ENCODE results near the gene CES4A. TPM values are rescaled to one million over a fixed set of nuclear protein-coding genes. Genes with fewer than 3 reads are reported as not detected.

Gene CES4A
- polyA plus RNA-seq, 1 donor (not counting 4 experiments of a cell fraction or from before 2014, with no cell fraction given) = 6.6 TPM

- FAIRE-seq = no peak
- H2AFZ ChIP-seq (ENCODE audit: control insufficient read depth, low read length) = no peak overlapping the region
- dilution Hi-C loops (cut with MboI; ENCODE audit: extremely low pct_ligation_motif_present, low sequenced_read_pairs) = no loop called here
- H3K27me3 ChIP-seq (ENCODE audit: control insufficient read depth, extremely low read depth, insufficient read depth, low read length) = no peaks in the 10 kb centered on the region
- H3K9me1 ChIP-seq (ENCODE audit: control insufficient read depth, extremely low read depth, insufficient read depth, low read length) = no peaks in the 10 kb centered on the region
- no peak overlapping the region for H3K9ac ChIP-seq (ENCODE audit: control insufficient read depth, extremely low read depth, insufficient read depth, low read length)
- H4K20me1 ChIP-seq (ENCODE audit: control insufficient read depth, extremely low read depth, insufficient read depth, low read length) = no peaks in the 10 kb centered on the region
- no peaks in the 10 kb centered on the region for H3K79me2 ChIP-seq (ENCODE audit: control insufficient read depth, insufficient read depth, low read length)
- TF ChIP-seq EZH2 (IDR thresholded peaks at IDR 0.05; ENCODE audit: low read length) (no peak), CTCF (optimal IDR thresholded peaks at IDR 0.05 in 1 of 3, IDR thresholded peaks at IDR 0.05 in 1 of 3, conservative IDR thresholded peaks at IDR 0.05 in 1 of 3; ENCODE audit: extremely low read depth in 1 of 3, insufficient read depth in 2 of 3, low read length in 3 of 3) (no peak)
- H3K36me3 ChIP-seq (ENCODE audit: control insufficient read depth in 2 of 2, extremely low read depth in 1 of 2, insufficient read depth in 2 of 2, low read length in 2 of 2) = no peaks in the 10 kb centered on the region
- no peak for DNase-seq (ENCODE audit: low read depth, low spot score)
- no peak overlapping the region for H3K27ac ChIP-seq (ENCODE audit: control insufficient read depth, insufficient read depth, low read length)
- H3K4me1 ChIP-seq (ENCODE audit: control insufficient read depth, extremely low read depth, insufficient read depth, low read length) = peaks cover 7% of the 10 kb centered on the region
- H3K9me3 ChIP-seq (ENCODE audit: control insufficient read depth, low read depth, low read length) = no peaks in the 10 kb centered on the region
- H3K4me3 ChIP-seq (ENCODE audit: control insufficient read depth in 2 of 3, extremely low read depth in 1 of 3, insufficient read depth in 2 of 3, low read depth in 1 of 3, low read length in 3 of 3) = no peak overlapping the region
- H3K4me2 ChIP-seq (ENCODE audit: control insufficient read depth, extremely low read depth, insufficient read depth, low read depth, low read length) = no peak overlapping the region
Measured at GRCh38 chr16:67023689-67024088, 35.3 kb downstream of the CES4A start.

DNA sequence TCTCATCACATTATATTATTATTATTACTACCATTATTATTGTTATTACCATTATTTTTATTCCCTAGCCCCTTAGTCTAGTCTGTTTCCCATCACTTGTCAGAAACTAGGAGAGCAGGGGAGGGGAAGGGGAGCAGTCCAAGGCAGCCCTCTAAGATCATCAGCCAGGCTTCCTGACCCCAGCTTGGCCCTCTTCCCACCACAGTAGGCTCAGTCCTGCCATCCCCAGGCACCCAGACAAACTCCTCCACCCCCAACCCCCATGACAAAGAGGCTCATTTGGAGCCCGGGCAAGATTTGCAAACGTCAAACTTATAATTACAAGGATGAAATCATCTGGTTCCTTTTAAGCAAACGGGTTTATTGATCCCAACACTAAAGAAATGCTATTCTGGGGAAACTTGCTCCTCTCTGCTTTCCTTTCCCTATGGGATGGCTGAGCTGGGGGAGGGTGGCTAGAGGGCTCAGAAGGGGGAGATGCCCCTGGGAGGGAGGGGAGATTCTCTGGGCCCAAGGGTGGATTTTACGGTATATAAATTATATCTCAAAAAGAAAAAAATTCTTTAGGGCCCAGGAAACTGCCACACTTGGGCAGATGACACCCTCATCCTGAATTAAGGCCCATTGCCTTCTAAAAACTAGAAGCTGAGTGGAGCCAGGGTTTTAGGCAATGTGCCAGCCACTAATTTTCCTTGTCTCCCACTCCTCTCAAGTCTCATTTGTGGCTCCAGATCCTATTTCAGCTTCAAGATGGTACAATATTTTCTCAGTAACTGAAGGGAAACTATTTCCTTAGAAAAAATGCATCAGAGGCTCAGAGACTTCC lies 36.2 kb downstream of the CES4A start:
- Histone ChIP-seq H3K27me3 (ENCODE audit: control insufficient read depth, extremely low read depth, insufficient read depth, low read length) (no peaks in the 10 kb centered on the region), H3K4me3 (ENCODE audit: control insufficient read depth in 2 of 3, extremely low read depth in 1 of 3, insufficient read depth in 2 of 3, low read depth in 1 of 3, low read length in 3 of 3) (no peak overlapping the region), H3K4me2 (ENCODE audit: control insufficient read depth, extremely low read depth, insufficient read depth, low read depth, low read length) (no peak overlapping the region), H3K79me2 (ENCODE audit: control insufficient read depth, insufficient read depth, low read length) (peaks cover 2% of the 10 kb centered on the region), H3K9me3 (ENCODE audit: control insufficient read depth, low read depth, low read length) (no peaks in the 10 kb centered on the region), H3K27ac (ENCODE audit: control insufficient read depth, insufficient read depth, low read length) (no peak overlapping the region), H2AFZ (ENCODE audit: control insufficient read depth, low read length) (no peak overlapping the region), H3K36me3 (ENCODE audit: control insufficient read depth in 2 of 2, extremely low read depth in 1 of 2, insufficient read depth in 2 of 2, low read length in 2 of 2) (no peaks in the 10 kb centered on the region), H3K4me1 (ENCODE audit: control insufficient read depth, extremely low read depth, insufficient read depth, low read length) (peaks cover 7% of the 10 kb centered on the region), H3K9ac (ENCODE audit: control insufficient read depth, extremely low read depth, insufficient read depth, low read length) (no peak overlapping the region), H4K20me1 (ENCODE audit: control insufficient read depth, extremely low read depth, insufficient read depth, low read length) (no peaks in the 10 kb centered on the region), H3K9me1 (ENCODE audit: control insufficient read depth, extremely low read depth, insufficient read depth, low read length) (no peaks in the 10 kb centered on the region)
- DNase-seq (ENCODE audit: low read depth, low spot score) (no peak), FAIRE-seq (no peak)
- dilution Hi-C loops (cut with MboI; ENCODE audit: extremely low pct_ligation_motif_present, low sequenced_read_pairs) = no loop called here
- TF ChIP-seq EZH2 (IDR thresholded peaks at IDR 0.05; ENCODE audit: low read length) = no peak
- no peak for TF ChIP-seq CTCF (optimal IDR thresholded peaks at IDR 0.05 in 1 of 3, IDR thresholded peaks at IDR 0.05 in 1 of 3, conservative IDR thresholded peaks at IDR 0.05 in 1 of 3; ENCODE audit: extremely low read depth in 1 of 3, insufficient read depth in 2 of 3, low read length in 3 of 3)
